Measurements from ENCODE around the gene ASTN2.

Gene ASTN2

GRCh38 chr9:116686693-116687073 lies 728.2 kb downstream of the ASTN2 start:
- no peak for DNase-seq

GRCh38 chr9:116686135-116686534 lies 728.7 kb downstream of the ASTN2 start:
- DNase-seq, result no peak

- no peak for DNase-seq
Measured at GRCh38 chr9:116685166-116685565, 729.7 kb downstream of the ASTN2 start.

- no peak for DNase-seq
Measured at GRCh38 chr9:116683535-116683934, 731.3 kb downstream of the ASTN2 start.

- DNase-seq, result no peak
Measured at GRCh38 chr9:116674210-116674980, 740.5 kb downstream of the ASTN2 start.

GRCh38 chr9:116673375-116673774 lies 741.5 kb downstream of the ASTN2 start:
- DNase-seq, result no peak

- no peak for DNase-seq
Measured at GRCh38 chr9:116671605-116672004, 743.3 kb downstream of the ASTN2 start.

- no peak for DNase-seq
Measured at GRCh38 chr9:116668970-116669695, 745.7 kb downstream of the ASTN2 start.

GRCh38 chr9:116663581-116663980 lies 751.3 kb downstream of the ASTN2 start:
- DNase-seq, result no peak

GRCh38 chr9:116662646-116663310 lies 752.1 kb downstream of the ASTN2 start:
- no peak for DNase-seq

GRCh38 chr9:116661037-116661954 lies 753.6 kb downstream of the ASTN2 start:
- DNase-seq, result no peak

GRCh38 chr9:116658265-116658664 lies 756.6 kb downstream of the ASTN2 start:
- no peak for DNase-seq

- no peak for DNase-seq
Measured at GRCh38 chr9:116656977-116657376, 757.9 kb downstream of the ASTN2 start.

GRCh38 chr9:116656501-116656971 lies 758.3 kb downstream of the ASTN2 start:
- peak; percentile 41 for DNase-seq

GRCh38 chr9:116654059-116654355 lies 760.9 kb downstream of the ASTN2 start:
- no peak for DNase-seq

GRCh38 chr9:116653348-116654058 lies 761.4 kb downstream of the ASTN2 start:
- no peak for DNase-seq

- DNase-seq, result no peak
Measured at GRCh38 chr9:116647515-116647809, 767.4 kb downstream of the ASTN2 start.

- DNase-seq, result no peak
Measured at GRCh38 chr9:116646661-116647514, 768.0 kb downstream of the ASTN2 start.

GRCh38 chr9:116644091-116644688 lies 770.7 kb downstream of the ASTN2 start:
- no peak for DNase-seq

GRCh38 chr9:116643691-116644090 lies 771.2 kb downstream of the ASTN2 start:
- DNase-seq, result no peak

All from left hindlimb (tissue), 1 donor.